PC-9 (cell line): ENCODE measurements around the gene VGLL4. TPM values are rescaled to one million over a fixed set of nuclear protein-coding genes. Genes with fewer than 3 reads are reported as not detected.
A peak's percentile ranks its signal among the peaks of the same experiment; 100 is the strongest.

ENCODE experiments used
- BruUV-seq: library from RNA; stranded (reverse); fragments of 400-500 nt; replicated peaks from 2 replicates; lab custom pipeline; 2021; lab: Mats Ljungman, UMichigan
- CTCF ChIA-PET: fragments of 300-600 bp; sonication (Branson Sonifier 250); formaldehyde crosslinking; loops from one replicate; lab custom pipeline; 2022; ENCODE audit warnings: antibody characterized with exemption; lab: Charles Lee
- POLR2A ChIA-PET: fragments of 300-600 bp; sonication (Branson Sonifier 250); formaldehyde crosslinking; loops from one replicate; lab custom pipeline; 2022; ENCODE audit warnings: antibody characterized with exemption; ENCODE audit not compliant: unreplicated experiment; lab: Charles Lee
- DNase-seq, 2 experiments: peaks; one replicate each; pipeline versions ENCODE4 v3.0.0 to v3.0.0-alpha.2; 2015 to 2022; ENCODE audit warnings: mixed read lengths in 1 of 2
- H2AFZ ChIP-seq: fragments of 200-600 bp; sonication (generic); 2 replicates; pipeline ENCODE4 v1.8.1; 2017; ENCODE audit warnings: antibody characterized with exemption
- H3F3A ChIP-seq: fragments of 200-600 bp; sonication (generic); 2 replicates; pipeline ENCODE4 v1.8.1; 2017; ENCODE audit warnings: antibody characterized with exemption, mild to moderate bottlenecking, low read depth; ENCODE audit not compliant: insufficient read depth
- H3K27ac ChIP-seq: fragments of 200-600 bp; sonication (generic); 2 replicates; pipeline ENCODE4 v1.6.1; 2016; ENCODE audit warnings: mixed run types
- H3K27me3 ChIP-seq: fragments of 200-600 bp; sonication (generic); 2 replicates; pipeline ENCODE4 v1.6.1; 2016; ENCODE audit warnings: low read depth, mixed run types; ENCODE audit not compliant: insufficient read depth
- H3K36me3 ChIP-seq: fragments of 200-600 bp; sonication (generic); 2 replicates; pipeline ENCODE4 v1.6.1; 2016; ENCODE audit warnings: low read depth, mixed run types
- H3K4me1 ChIP-seq: fragments of 200-600 bp; sonication (generic); replicated peaks from 2 replicates; pipeline ENCODE4 v1.6.1; 2016; ENCODE audit warnings: mixed run types; ENCODE audit not compliant: insufficient read depth
- H3K4me2 ChIP-seq: fragments of 200-600 bp; sonication (generic); 2 replicates; pipeline ENCODE4 v1.6.1; 2017; ENCODE audit warnings: mixed run types
- H3K4me3 ChIP-seq: fragments of 200-600 bp; sonication (generic); 2 replicates; pipeline ENCODE4 v1.6.1; 2016; ENCODE audit warnings: mixed run types
- H3K79me2 ChIP-seq: fragments of 200-600 bp; sonication (generic); 2 replicates; pipeline ENCODE4 v1.6.1; 2017; ENCODE audit warnings: low read depth, mixed run types
- H3K9me2 ChIP-seq: fragments of 200-600 bp; sonication (generic); 2 replicates; pipeline ENCODE4 v1.8.1; 2017; ENCODE audit warnings: mild to moderate bottlenecking; ENCODE audit not compliant: insufficient read depth
- H3K9me3 ChIP-seq: fragments of 200-600 bp; sonication (generic); 2 replicates; pipeline ENCODE4 v1.8.1; 2016; ENCODE audit warnings: low read depth; ENCODE audit not compliant: insufficient read depth
- H4K20me1 ChIP-seq: fragments of 200-600 bp; sonication (generic); 2 replicates; pipeline ENCODE4 v1.8.1; 2017; ENCODE audit not compliant: insufficient read depth
- EZH2 ChIP-seq: fragments of 200-600 bp; sonication (generic); IDR thresholded peaks from 2 replicates; pipeline ENCODE4 v1.8.0; 2017; ENCODE audit warnings: antibody characterized with exemption, low read depth
- intact Hi-C: fragments of 100-400 bp; cut with micrococcal nuclease; formaldehyde crosslinking; loops from one replicate; pipeline ENCODE4 v1.10.0; 2022; ENCODE audit not compliant: unreplicated experiment
- total RNA-seq: library from RNA; stranded (reverse); gene quantifications from 2 replicates; pipeline ENCODE4 v1.2.3, GENCODE V29; 2021
- TF ChIP-seq, protein P1 (sequence below): fragments of 200-600 bp; sonication (generic); conservative IDR thresholded peaks from 2 replicates; pipeline ENCODE4 v1.6.1; 2017; ENCODE audit warnings: mixed run types, antibody characterized with exemption, mild to moderate bottlenecking, moderate library complexity

The VGLL4 gene
- total RNA-seq, 1 experiment from 2014 or later: 42.2 TPM

DNA sequence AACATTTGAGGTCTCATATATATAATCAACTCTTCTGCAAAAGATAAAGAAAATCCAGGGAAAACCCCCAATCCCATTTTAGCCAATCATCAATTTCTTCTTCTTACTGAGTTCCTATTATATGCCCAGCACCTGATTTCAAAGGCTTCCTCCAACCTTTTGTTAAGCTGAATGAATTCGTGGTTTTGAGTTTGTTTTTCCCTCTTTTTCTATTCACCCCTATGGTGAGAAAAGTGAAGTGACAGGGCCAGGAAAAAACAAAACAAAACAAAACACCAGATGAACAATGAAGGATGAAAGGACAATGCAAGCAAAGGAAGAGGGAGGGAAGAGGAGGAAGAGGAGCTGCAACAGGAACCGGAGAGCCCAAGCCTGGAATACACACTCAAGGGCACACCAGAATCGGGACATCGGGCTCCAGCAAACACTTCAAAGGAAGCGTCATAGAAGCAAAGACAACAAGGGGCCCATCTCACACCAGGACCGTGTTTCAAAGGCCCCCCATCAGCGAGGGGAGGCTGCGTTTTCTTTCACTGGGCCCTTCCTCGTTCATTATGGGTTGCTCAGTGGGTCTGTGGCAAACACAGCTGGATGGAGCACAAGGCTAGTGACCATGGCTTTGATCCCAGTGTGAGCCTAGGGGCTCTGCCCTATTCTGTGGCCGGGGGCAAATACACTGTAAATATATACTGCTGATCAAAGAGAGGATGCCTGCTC is 50.2 kb downstream of the VGLL4 start:
- intact Hi-C loops: no loop called here
- TF ChIP-seq, protein P1, sequence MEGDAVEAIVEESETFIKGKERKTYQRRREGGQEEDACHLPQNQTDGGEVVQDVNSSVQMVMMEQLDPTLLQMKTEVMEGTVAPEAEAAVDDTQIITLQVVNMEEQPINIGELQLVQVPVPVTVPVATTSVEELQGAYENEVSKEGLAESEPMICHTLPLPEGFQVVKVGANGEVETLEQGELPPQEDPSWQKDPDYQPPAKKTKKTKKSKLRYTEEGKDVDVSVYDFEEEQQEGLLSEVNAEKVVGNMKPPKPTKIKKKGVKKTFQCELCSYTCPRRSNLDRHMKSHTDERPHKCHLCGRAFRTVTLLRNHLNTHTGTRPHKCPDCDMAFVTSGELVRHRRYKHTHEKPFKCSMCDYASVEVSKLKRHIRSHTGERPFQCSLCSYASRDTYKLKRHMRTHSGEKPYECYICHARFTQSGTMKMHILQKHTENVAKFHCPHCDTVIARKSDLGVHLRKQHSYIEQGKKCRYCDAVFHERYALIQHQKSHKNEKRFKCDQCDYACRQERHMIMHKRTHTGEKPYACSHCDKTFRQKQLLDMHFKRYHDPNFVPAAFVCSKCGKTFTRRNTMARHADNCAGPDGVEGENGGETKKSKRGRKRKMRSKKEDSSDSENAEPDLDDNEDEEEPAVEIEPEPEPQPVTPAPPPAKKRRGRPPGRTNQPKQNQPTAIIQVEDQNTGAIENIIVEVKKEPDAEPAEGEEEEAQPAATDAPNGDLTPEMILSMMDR: no peak
- no peak for TF ChIP-seq EZH2
- Histone ChIP-seq H2AFZ (no peak overlapping the region), H3K4me3 (no peak overlapping the region), H3K4me1 (peaks cover 28% of the 10 kb centered on the region), H4K20me1 (peaks cover 30% of the 10 kb centered on the region), H3K36me3 (no peaks in the 10 kb centered on the region), H3K27me3 (no peaks in the 10 kb centered on the region), H3K9me2 (no peaks in the 10 kb centered on the region), H3K9me3 (no peaks in the 10 kb centered on the region), H3K79me2 (peaks cover 84% of the 10 kb centered on the region), H3K27ac (no peak overlapping the region), H3F3A (peaks cover 23% of the 10 kb centered on the region; the same call in 1 of the 2 replicates), H3K4me2 (no peak overlapping the region)
- BruUV-seq: no TSS peak
- DNase-seq: no peak
- ChIA-PET POLR2A (no interaction called here), CTCF (no interaction called here)

- H2AFZ ChIP-seq: no peak overlapping the region
- H3K9me2 ChIP-seq: no peaks in the 10 kb centered on the region
- no peak for DNase-seq
- H3K27ac ChIP-seq: peak overlapping the region; percentile 26
- TF ChIP-seq EZH2: no peak
- TF ChIP-seq, protein P1: no peak
- ChIA-PET POLR2A (no interaction called here), CTCF (no interaction called here)
- BruUV-seq: no TSS peak
- no peaks in the 10 kb centered on the region for H3K27me3 ChIP-seq
- peaks cover 28% of the 10 kb centered on the region for H3K4me1 ChIP-seq
- H3K4me3 ChIP-seq: no peak overlapping the region
- H3K9me3 ChIP-seq: no peaks in the 10 kb centered on the region
- peaks cover 84% of the 10 kb centered on the region for H3K79me2 ChIP-seq
- peaks cover 38% of the 10 kb centered on the region for H4K20me1 ChIP-seq
- intact Hi-C loops: no loop called here
- no peak overlapping the region for H3K4me2 ChIP-seq
- no peaks in the 10 kb centered on the region for H3K36me3 ChIP-seq
- peaks cover 23% of the 10 kb centered on the region; the same call in 1 of the 2 replicates for H3F3A ChIP-seq
These were observed 51.0 kb downstream of the VGLL4 start for GRCh38 chr3:11592445-11593298.

DNA sequence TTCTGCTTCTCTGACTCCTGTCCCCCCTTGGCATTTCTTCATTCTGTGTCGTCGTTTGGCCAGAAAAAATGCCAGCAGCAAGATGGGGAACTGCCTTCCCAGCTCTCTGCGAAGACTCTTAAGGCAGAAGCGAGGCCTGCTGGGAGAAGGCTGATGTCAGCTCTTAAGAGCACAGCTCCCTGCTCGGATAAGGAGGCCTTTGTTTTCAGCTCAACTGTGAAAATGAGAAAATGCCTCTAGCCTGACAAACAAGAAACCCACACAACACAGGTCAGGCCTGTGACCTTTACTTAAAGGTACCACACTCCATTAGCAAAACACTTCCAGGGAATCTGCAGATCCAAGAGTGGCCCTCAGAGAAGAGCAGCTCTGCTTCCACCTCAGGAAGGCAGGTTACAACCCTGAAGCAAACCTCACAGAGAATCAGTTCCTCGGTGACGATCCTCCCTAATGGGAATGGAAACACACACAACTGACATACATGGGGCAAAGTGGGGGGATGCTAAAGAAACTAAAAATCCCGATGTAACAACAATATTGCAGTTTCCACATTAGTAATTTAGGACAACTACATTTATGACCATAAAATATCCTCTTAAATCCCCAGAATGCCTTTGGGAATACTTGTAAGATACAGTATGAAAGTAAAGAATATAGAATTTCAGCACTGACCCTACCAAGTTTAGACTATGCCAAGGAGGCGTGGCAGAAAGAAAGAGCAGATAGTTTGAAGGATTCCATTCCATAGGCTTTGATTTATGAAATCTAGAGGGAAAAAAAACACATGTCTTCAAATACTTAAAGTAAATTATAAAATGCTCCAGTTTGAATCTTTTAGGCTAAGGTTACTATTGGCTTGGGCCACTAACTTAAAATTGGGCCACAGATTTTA is 52.1 kb downstream of the VGLL4 start:
- Histone ChIP-seq H2AFZ (no peak overlapping the region), H3K4me3 (no peak overlapping the region), H3K27me3 (no peaks in the 10 kb centered on the region), H3K9me2 (no peaks in the 10 kb centered on the region), H3K9me3 (no peaks in the 10 kb centered on the region), H3F3A (peaks cover 23% of the 10 kb centered on the region; the same call in 1 of the 2 replicates), H3K4me1 (peaks cover 28% of the 10 kb centered on the region), H3K4me2 (peak overlapping the region; percentile 17), H3K36me3 (no peaks in the 10 kb centered on the region), H3K27ac (peak overlapping the region; percentile 26), H4K20me1 (peaks cover 40% of the 10 kb centered on the region), H3K79me2 (peaks cover 84% of the 10 kb centered on the region)
- ChIA-PET CTCF (interaction anchor here (0.6 kb wide), 2 partner anchors 9 to 60 kb away, joined by 4 to 6 read pairs; no protein-coding TSS in a partner anchor), POLR2A (no interaction called here)
- DNase-seq: peak; percentile 57 to 74
- TF ChIP-seq, protein P1: no peak
- TF ChIP-seq EZH2: no peak
- no TSS peak for BruUV-seq
- intact Hi-C loops: loop anchor here (1.0 kb wide), 2 partner anchors 9 kb away; no protein-coding TSS in a partner anchor
